ENCODE results near the gene POLRMT.
A peak's percentile ranks its signal among the peaks of the same experiment; 100 is the strongest.
"Not testable (repeated sequence)": the region's sequence is repeated elsewhere in the genome, so short reads cannot be mapped to it uniquely, and the experiment has no call there.

The POLRMT gene

GRCh38 chr19:633068-633785 is at the start of gene POLRMT:
Gene POLRMT, minus strand, starts transcription at chr19:633537. Its CDS starts 25 bp downstream, at chr19:633512.
- peak; percentile 98 for DNase-seq

- DNase-seq = no peak
These were observed 49.5 kb upstream of the POLRMT start for GRCh38 chr19:682678-683320.

DNA sequence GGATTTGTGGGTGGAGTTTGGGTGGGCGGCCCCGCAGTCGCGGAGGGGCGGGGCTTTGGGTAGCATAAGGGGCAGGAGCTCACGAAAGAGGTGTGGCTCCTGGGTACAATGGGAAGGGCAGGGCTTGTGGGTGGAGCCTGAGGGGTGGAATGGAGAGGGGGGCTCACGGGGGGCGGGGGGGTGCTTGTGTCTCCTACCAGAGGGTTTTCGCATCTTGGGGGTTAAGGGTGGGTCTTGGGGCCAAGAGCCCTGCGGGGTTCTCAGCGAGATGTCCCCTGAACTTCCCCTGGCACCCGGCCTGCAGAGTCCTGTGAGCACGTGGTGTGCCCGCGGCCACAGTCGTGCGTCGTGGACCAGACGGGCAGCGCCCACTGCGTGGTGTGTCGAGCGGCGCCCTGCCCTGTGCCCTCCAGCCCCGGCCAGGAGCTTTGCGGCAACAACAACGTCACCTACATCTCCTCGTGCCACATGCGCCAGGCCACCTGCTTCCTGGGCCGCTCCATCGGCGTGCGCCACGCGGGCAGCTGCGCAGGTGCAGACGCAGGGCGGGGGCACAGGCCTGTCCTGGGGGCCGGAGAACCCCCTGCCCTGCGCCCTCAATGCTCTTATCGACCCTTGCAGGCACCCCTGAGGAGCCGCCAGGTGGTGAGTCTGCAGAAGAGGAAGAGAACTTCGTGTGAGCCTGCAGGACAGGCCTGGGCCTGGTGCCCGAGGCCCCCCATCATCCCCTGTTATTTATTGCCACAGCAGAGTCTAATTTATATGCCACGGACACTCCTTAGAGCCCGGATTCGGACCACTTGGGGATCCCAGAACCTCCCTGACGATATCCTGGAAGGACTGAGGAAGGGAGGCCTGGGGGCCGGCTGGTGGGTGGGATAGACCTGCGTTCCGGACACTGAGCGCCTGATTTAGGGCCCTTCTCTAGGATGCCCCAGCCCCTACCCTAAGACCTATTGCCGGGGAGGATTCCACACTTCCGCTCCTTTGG is 48.0 kb upstream of the POLRMT start:
- peak; percentile 88 for DNase-seq

GRCh38 chr19:680287-681028 is 47.1 kb upstream of the POLRMT start:
- peak; percentile 100 for DNase-seq

GRCh38 chr19:679418-680286 is 46.3 kb upstream of the POLRMT start:
- DNase-seq = peak; percentile 46

DNA sequence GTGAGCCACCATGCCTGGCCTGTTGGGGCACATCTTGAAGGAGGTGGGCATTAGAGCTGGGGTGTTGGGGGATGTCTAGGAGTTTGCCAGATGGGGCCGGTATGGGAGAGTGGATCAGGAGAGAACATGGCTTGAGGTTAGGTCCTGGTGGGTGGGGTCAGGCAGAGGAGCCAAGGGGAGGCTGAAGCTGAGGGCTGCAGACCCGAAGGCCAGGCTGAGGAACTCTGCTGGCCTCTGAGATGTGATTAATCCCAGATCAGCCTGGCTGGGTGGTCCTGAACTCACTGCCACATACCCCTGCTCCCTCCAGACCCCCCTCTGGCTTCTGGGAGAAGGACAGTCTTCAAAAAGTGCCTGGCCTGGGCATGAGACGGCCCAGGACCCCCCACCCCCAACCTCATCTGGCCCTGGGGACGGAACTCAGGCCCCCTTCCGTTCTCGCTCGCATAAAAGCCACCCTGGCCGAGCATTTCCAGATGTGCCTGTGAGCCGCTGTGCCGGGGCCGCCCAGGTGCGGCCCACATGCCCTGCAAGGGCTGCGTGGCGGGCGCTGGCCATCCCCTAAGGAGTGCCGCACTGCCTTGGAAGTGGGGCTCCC is 45.6 kb upstream of the POLRMT start:
- no peak for DNase-seq

DNA sequence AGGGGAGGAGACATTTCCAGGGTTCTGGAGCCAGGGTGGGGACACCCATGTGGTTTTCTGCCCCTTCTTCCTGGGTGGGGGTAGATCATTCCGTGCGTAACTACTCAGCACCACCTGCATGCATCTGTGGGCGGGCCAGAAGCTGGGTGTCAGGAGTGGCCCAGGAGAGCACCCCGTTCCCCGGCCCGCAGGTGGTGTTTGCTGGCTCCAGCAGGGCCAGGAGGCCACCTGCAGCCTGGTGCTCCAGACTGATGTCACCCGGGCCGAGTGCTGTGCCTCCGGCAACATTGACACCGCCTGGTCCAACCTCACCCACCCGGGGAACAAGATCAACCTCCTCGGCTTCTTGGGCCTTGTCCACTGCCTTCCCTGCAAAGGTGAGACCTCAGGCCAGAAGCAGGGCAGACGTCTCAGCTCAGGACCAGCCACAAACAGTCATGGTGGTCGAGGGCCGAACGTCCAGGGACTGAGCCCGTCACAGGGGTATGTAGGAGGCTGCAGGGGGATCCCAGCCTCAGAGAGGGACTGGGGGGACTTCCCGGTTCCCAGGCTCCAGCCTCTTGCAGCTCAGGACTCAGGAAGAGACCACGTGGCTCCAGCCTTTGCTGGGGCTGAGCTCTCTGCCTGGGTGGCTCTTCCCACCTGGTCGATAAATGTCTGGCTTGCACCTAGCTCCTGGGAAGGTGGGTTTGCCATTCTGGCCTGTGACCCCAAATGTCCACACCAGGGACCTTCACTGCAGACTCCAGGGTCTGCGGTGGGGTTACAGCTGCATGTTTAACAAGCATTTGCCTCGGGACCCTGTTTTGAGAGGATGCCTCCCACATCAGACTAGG is 44.5 kb upstream of the POLRMT start:
- DNase-seq = no peak

DNA sequence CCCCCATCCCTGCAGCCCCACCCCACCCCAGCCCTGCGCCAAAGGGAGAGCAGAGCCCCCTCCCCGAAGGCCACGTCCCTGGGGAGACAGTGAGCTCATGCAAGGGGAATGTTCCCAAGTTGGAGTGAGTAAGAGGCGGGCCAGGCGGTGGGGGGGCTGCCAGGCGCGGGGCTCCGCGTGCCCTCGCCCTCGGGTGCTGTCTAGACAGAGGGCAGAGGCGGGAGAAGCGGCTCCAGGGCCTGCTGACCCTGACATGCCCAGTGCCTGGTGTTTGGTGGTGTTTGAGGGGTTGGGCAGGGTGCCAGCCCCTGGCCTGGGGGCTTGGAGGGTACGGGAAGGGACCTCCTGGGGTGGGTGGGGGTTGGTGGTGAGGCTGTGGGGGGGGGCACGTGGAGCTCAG is 43.9 kb upstream of the POLRMT start:
- no peak for DNase-seq

DNA sequence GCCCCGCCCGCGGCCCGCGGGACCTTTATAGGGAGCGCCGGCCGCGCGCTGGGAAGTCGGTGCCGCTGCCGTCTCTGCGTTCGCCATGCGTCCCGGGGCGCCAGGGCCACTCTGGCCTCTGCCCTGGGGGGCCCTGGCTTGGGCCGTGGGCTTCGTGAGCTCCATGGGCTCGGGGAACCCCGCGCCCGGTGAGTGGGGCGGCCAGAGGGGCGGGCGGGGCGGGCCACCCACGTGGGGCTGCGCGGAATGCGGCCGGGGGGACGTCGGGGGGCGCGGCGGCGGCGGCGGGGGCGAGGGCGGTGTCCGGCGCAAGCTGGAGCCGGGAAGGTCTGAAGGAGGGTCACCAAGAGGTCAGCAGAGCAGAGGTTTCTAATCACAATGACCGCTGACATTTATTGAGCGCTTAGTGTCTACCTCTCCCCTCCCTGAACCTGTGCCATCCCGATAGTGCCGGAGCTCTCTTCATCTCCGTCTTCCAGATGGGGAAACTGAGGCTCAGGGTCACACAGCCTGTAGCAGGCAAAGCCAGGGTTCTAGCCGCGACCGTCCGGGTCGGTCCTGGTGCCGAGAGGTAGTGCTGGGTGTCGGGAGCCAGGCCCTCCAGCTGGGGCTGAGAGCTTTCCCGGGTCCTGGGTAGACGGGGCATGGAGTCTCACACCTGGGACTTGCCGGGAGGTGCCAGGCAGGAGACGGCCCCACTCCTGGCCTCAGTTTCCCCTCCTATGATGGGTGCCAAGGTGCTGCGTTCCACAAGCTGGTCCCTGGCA is 43.2 kb upstream of the POLRMT start, which contains the start of gene FSTL3:
Gene FSTL3, plus strand, starts transcription at position 54 of the 767 bp plus-strand sequence. Its CDS starts 32 bp downstream, at position 86.
- DNase-seq = no peak

- DNase-seq = no peak
These were observed 42.6 kb upstream of the POLRMT start for GRCh38 chr19:676007-676338.

DNA sequence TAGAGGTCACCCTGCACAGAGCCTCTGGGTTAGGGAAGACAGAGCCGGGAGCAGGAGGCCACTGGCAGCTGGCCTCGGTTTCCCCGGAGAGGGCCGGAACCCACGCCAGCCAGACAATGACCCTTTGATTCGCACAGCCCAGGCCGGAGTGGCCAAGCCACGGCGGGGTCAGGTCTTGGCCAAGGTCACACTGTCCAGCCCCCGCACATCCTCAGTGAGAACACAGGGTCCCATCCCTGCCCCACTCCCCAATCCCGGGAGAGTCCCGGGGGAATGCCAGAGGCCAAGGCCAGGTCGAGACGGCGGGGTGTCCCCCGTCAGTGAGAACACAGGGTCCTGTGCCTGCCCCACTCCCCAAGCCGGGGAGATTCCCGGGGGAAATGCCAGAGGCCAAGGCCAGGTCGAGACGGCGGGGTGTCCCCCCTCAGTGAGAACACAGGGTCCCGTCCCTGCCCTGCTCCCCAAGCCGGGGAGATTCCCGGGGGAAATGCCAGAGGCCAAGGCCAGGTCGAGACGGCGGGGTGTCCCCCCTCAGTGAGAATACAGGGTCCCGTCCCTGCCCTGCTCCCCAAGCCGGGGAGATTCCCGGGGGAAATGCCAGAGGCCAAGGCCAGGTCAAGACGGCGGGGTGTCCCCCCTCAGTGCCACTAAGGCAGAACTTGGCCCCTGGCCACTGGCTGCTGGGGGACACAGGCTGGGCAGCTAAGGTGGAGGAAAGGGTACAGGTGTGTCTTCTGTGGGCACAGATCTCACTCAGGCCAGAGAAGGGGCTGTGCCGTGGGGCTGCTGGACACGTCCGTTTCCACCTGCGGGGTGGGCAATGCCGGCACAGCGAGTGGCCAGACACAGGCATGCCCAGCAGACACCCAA is 41.2 kb upstream of the POLRMT start:
- no peak for DNase-seq

GRCh38 chr19:670609-671075 is 37.3 kb upstream of the POLRMT start:
- DNase-seq = no peak

DNA sequence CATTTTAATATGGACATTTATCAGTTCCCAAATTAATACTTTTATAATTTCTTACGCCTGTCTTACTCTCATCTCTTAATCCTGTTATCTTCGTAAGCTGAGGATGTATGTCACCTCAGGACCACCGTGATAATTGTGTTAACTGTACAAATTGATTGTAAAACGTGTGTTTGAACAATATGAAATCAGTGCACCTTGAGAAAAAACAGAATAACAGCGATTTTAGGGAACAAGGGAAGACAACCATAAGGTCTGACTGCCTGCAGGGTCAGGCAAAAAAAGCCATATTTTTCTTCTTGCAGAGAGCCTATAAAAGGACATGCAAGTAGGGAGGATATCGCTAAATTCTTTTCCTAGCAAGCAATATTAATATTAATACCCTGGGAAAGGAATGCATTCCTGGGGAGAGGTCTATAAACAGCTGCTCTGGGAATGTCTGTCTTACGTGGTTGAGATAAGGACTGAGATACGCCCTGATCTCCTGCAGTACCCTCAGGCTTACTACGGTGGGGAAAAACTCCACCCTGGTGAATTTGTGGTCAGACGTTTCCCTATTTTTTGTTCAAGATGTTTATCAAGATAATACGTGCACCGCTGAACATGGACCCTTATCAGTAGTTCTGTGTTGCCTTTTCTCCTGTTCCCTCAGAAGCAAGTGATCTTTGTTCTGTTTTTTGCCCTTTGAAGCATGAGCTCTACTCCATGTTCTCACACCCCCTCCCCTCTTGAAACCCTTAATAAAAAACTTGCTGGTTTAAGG is 35.5 kb upstream of the POLRMT start:
- DNase-seq = not testable (repeated sequence)

DNA sequence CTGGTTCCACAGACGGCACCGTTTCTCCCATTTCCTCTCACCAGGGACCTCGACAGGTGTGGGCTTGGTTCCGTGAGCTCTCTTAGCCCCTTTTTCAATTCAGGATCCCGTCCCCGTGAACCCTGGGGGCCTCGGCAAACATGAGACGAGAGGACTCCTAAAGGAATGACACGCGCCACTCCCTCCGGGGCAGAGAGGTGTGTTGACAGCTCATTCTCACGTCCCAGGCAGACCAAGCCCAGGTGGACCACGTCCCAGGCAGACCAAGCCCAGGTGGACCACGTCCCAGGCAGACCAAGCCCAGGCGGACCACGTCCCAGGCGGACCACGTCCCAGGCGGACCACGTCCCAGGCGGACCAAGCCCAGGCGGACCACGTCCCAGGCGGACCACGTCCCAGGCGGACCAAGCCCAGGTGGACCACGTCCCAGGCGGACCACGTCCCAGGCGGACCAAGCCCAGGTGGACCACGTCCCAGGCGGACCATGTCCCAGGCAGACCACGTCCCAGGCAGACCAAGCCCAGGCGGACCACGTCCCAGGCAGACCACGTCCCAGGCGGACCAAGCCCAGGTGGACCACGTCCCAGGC is 33.7 kb upstream of the POLRMT start:
- DNase-seq = not testable (repeated sequence)

GRCh38 chr19:664913-665443 is 31.6 kb upstream of the POLRMT start:
- DNase-seq = peak; percentile 86

- DNase-seq = no peak
These were observed 30.4 kb upstream of the POLRMT start for GRCh38 chr19:663682-664117.
